ENCODE measurements around the gene ERAP2. TPM values are rescaled to one million over a fixed set of nuclear protein-coding genes. Genes with fewer than 3 reads are reported as not detected.

ERAP2 gene
- polyA plus RNA-seq, 1 donor (not counting 4 experiments of a cell fraction or from before 2014, with no cell fraction given) = 41.0 TPM

- FAIRE-seq (no peak), DNase-seq (ENCODE audit: low read depth, low spot score) (no peak)
- H2AFZ ChIP-seq (ENCODE audit: control insufficient read depth, low read length) = no peak overlapping the region
- H3K4me2 ChIP-seq (ENCODE audit: control insufficient read depth, extremely low read depth, insufficient read depth, low read depth, low read length) = no peak overlapping the region
- no peaks in the 10 kb centered on the region for H3K36me3 ChIP-seq (ENCODE audit: control insufficient read depth in 2 of 2, extremely low read depth in 1 of 2, insufficient read depth in 2 of 2, low read length in 2 of 2)
- no peaks in the 10 kb centered on the region for H4K20me1 ChIP-seq (ENCODE audit: control insufficient read depth, extremely low read depth, insufficient read depth, low read length)
- no peak overlapping the region for H3K27ac ChIP-seq (ENCODE audit: control insufficient read depth, insufficient read depth, low read length)
- peaks cover 14% of the 10 kb centered on the region for H3K4me1 ChIP-seq (ENCODE audit: control insufficient read depth, extremely low read depth, insufficient read depth, low read length)
- H3K9me1 ChIP-seq (ENCODE audit: control insufficient read depth, extremely low read depth, insufficient read depth, low read length) = no peaks in the 10 kb centered on the region
- TF ChIP-seq EZH2 (IDR thresholded peaks at IDR 0.05; ENCODE audit: low read length) = no peak
- TF ChIP-seq, protein P1, sequence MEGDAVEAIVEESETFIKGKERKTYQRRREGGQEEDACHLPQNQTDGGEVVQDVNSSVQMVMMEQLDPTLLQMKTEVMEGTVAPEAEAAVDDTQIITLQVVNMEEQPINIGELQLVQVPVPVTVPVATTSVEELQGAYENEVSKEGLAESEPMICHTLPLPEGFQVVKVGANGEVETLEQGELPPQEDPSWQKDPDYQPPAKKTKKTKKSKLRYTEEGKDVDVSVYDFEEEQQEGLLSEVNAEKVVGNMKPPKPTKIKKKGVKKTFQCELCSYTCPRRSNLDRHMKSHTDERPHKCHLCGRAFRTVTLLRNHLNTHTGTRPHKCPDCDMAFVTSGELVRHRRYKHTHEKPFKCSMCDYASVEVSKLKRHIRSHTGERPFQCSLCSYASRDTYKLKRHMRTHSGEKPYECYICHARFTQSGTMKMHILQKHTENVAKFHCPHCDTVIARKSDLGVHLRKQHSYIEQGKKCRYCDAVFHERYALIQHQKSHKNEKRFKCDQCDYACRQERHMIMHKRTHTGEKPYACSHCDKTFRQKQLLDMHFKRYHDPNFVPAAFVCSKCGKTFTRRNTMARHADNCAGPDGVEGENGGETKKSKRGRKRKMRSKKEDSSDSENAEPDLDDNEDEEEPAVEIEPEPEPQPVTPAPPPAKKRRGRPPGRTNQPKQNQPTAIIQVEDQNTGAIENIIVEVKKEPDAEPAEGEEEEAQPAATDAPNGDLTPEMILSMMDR (optimal IDR thresholded peaks at IDR 0.05 in 1 of 3, IDR thresholded peaks at IDR 0.05 in 1 of 3, conservative IDR thresholded peaks at IDR 0.05 in 1 of 3; ENCODE audit: extremely low read depth in 1 of 3, insufficient read depth in 2 of 3, low read length in 3 of 3) = no peak
- H3K79me2 ChIP-seq (ENCODE audit: control insufficient read depth, insufficient read depth, low read length) = peaks cover 78% of the 10 kb centered on the region
- H3K27me3 ChIP-seq (ENCODE audit: control insufficient read depth, extremely low read depth, insufficient read depth, low read length) = no peaks in the 10 kb centered on the region
- dilution Hi-C loops (cut with MboI; ENCODE audit: extremely low pct_ligation_motif_present, low sequenced_read_pairs) = no loop called here
- no peak overlapping the region for H3K9ac ChIP-seq (ENCODE audit: control insufficient read depth, extremely low read depth, insufficient read depth, low read length)
- H3K9me3 ChIP-seq (ENCODE audit: control insufficient read depth, low read depth, low read length) = no peaks in the 10 kb centered on the region
- no peak overlapping the region for H3K4me3 ChIP-seq (ENCODE audit: control insufficient read depth in 2 of 3, extremely low read depth in 1 of 3, insufficient read depth in 2 of 3, low read depth in 1 of 3, low read length in 3 of 3)
Observed at GRCh38 chr5:96952118-96952750, 75.9 kb downstream of the ERAP2 start.

- Histone ChIP-seq H3K9me1 (ENCODE audit: control insufficient read depth, extremely low read depth, insufficient read depth, low read length) (no peaks in the 10 kb centered on the region), H3K4me2 (ENCODE audit: control insufficient read depth, extremely low read depth, insufficient read depth, low read depth, low read length) (peak overlapping the region; percentile 56), H3K79me2 (ENCODE audit: control insufficient read depth, insufficient read depth, low read length) (peaks cover 82% of the 10 kb centered on the region), H3K9ac (ENCODE audit: control insufficient read depth, extremely low read depth, insufficient read depth, low read length) (peak overlapping the region; percentile 24), H4K20me1 (ENCODE audit: control insufficient read depth, extremely low read depth, insufficient read depth, low read length) (no peaks in the 10 kb centered on the region), H3K27me3 (ENCODE audit: control insufficient read depth, extremely low read depth, insufficient read depth, low read length) (no peaks in the 10 kb centered on the region), H3K4me3 (ENCODE audit: control insufficient read depth in 2 of 3, extremely low read depth in 1 of 3, insufficient read depth in 2 of 3, low read depth in 1 of 3, low read length in 3 of 3) (peak overlapping the region in 1 of 3 experiments; percentile 21), H2AFZ (ENCODE audit: control insufficient read depth, low read length) (peak overlapping the region; percentile 70), H3K4me1 (ENCODE audit: control insufficient read depth, extremely low read depth, insufficient read depth, low read length) (peaks cover 19% of the 10 kb centered on the region), H3K9me3 (ENCODE audit: control insufficient read depth, low read depth, low read length) (no peaks in the 10 kb centered on the region), H3K27ac (ENCODE audit: control insufficient read depth, insufficient read depth, low read length) (peak overlapping the region; percentile 66), H3K36me3 (ENCODE audit: control insufficient read depth in 2 of 2, extremely low read depth in 1 of 2, insufficient read depth in 2 of 2, low read length in 2 of 2) (no peaks in the 10 kb centered on the region)
- DNase-seq (ENCODE audit: low read depth, low spot score) (no peak), FAIRE-seq (no peak)
- TF ChIP-seq, protein P1 (optimal IDR thresholded peaks at IDR 0.05 in 1 of 3, IDR thresholded peaks at IDR 0.05 in 1 of 3, conservative IDR thresholded peaks at IDR 0.05 in 1 of 3; ENCODE audit: extremely low read depth in 1 of 3, insufficient read depth in 2 of 3, low read length in 3 of 3) = no peak
- no peak for TF ChIP-seq EZH2 (IDR thresholded peaks at IDR 0.05; ENCODE audit: low read length)
- dilution Hi-C loops (cut with MboI; ENCODE audit: extremely low pct_ligation_motif_present, low sequenced_read_pairs) = no loop called here
Observed at GRCh38 chr5:96952974-96953730, 76.9 kb downstream of the ERAP2 start.
